HuH-7.5 (cell line): ENCODE data around the gene ARHGAP22.

Experiments used
- DNase-seq: peaks from one replicate; pipeline ENCODE4 v3.0.0; 2011; ENCODE audit warnings: low spot score

The ARHGAP22 gene

DNA sequence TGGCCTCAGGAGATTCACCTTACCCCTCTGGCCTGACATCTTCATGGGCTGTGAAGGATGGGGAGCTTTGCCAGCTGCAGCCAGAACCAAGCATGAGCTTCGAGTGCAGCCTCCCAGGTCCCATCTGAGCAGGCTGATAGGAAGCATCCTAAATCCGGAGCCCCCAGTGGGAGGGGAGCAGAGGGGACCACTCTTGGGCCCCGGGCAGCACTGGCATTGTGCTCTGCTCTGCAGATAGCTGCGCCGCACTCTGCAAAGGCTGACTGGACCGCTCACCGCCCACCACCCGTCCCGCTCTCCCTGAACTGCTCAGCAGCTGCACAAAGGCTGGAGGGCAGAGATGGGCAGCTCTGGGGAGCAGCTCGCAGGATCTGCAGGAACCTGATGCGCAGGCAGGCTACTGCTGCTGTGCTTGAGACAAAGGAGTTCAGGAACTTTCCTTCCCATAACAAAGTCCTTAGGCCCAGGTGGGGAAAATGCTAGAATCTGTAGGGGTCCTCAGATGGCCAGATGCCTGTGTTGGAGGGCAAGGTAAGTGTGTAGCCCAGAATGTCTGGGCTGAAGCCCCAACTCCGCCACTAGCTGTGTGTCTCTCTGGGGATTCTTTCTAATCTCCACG lies 51.8 kb downstream of the ARHGAP22 start:
- no peak for DNase-seq

DNA sequence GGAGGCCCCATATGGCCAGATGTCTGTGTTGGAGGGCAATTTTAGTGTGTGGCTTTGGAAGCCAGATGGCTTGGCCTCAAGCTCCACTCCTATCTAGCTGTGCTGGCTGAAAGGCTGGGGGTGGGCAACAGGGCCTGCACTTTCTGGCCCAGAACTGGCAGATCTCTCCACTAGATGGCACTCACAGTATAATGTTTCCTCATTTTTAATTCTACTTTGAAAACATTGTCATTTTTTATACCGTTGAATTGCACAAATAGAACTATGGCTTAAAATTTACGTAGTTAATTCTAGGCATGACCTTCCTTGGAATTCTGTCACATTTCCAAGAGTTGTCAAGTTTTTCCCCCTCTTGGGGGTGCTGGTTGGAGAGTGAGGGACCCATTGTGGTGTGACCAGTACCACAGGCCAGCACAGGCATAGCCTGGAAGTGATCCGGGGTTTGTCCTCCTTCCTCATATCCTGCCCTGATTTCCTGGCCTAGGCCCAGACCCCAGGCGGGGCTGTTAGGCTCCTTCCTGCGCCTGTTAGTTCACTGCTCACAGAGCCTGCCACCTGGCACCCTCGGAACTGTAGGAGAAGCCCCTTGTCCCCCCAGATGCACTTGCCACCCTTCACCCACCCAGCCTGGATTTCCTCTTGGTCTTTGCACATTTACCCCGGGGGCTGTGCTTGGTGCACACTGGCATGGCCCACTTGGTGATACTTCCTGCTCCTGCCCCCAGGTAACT lies 52.8 kb downstream of the ARHGAP22 start:
- peak; percentile 23 for DNase-seq

DNA sequence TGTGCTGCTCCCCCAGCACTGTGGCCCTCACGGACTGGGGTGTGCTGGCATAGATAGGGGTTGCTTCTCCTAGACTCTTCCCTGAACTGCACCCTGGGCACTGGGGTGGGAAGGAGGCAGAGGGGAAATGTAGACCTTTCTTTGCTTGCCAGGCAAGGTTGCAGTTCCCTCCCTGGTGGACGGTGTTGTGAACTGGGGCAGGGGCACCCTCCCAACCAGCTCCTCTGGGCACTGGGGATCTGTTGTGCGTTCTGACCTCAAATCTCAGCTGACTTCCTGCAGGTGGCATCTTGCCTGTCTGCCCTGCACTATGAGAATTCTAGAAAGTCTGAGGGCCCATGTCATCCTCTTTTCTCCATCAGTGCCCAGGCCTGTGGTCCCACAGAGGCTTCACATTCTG lies 53.9 kb downstream of the ARHGAP22 start:
- DNase-seq: no peak

DNA sequence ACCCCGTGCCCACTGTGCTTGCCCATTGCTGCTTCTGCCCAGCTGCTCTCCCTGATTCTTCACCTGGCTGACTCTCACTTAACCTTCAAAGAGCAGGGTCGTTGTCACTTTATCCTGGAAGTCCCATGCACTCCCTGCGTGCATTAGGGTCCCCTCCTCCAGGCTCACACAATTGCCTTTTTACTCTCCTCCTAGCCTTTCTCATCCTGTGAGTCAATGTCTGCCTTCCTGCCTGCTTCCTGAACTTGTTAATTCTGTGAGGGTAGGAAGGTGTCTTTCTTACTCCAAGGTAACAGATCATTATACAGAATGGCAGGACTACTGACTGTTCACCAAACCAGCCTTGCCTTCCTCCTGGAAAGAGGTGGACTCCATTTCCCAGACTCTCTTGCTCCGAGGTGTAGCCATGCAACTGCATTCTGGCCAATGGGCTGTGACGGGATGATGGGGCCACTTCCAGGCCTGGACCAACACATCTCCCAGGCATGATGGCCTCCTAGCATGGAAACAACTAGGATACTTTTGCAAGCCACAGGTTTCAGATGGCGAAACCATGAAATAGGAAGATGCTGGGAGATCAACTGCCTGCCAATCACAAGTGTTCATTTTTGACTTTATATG lies 54.7 kb downstream of the ARHGAP22 start:
- no peak for DNase-seq

DNA sequence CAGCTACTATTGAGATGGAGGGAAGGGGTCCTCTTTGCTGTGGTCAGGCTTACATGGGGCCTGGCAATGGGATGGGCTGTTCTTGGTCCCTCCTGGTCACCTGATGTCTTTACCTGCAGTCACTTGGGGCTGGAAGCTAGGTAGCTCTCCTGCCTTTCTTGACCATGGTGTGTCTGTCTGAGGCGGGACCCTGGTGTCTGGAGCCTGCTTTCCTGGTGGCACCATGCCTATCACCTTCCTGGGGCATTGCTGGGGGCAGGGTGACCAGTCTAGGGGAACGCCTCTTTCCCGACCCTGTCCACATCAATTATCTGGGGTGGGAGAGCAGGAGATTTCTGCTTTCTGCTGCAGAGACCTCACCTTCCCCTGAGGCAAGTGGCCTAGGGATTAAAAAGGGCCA lies 55.6 kb downstream of the ARHGAP22 start:
- DNase-seq: no peak

DNA sequence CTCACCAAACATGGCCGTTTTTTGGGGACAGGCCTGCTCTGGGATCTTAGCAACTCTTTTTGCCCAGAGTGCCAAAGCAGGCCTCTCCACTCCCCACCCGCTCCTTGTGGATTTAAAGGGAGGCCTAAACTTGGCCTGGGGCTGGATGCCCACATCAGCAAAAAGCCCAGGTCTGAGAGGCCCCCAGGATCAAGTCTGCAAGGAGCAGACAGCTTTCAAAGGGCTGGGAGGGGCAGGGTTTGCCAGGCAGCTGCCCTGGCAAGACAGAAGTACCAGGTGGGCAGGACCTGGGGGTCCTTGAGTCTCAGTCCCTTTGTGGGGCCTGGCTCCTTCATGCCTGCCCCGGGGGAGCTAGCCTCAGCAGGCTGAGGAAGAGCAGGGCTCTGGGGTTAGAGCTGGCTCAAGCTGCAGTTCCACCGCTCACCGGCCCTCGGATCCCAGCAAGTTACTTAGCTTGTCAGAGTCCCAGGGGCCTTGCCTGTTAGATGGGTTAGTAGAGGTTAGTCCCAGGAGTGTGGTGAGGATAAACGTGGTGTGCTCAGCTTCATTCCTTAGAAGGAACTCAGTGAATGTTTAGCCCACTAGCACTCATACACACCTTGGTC lies 56.2 kb downstream of the ARHGAP22 start:
- no peak for DNase-seq

DNA sequence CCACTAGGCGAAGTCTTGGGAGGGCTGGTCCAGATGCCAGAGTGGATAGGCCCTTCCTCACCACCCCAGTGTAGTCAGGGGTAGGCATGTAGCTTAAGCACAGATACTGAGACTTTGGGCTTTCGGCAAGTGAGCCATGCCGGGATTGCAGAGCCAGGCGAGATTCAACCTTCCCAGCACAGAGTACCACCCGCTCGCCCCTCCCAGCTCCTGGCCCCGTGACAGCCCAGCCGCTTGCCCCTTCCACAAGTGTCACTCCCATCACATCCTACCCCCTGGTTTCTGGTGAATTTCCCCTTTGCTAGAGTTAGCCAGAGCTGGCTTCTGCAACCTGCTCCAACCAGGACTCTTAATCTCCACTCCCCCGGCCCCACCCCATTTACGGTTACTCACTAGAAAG lies 56.9 kb downstream of the ARHGAP22 start:
- no peak for DNase-seq

DNA sequence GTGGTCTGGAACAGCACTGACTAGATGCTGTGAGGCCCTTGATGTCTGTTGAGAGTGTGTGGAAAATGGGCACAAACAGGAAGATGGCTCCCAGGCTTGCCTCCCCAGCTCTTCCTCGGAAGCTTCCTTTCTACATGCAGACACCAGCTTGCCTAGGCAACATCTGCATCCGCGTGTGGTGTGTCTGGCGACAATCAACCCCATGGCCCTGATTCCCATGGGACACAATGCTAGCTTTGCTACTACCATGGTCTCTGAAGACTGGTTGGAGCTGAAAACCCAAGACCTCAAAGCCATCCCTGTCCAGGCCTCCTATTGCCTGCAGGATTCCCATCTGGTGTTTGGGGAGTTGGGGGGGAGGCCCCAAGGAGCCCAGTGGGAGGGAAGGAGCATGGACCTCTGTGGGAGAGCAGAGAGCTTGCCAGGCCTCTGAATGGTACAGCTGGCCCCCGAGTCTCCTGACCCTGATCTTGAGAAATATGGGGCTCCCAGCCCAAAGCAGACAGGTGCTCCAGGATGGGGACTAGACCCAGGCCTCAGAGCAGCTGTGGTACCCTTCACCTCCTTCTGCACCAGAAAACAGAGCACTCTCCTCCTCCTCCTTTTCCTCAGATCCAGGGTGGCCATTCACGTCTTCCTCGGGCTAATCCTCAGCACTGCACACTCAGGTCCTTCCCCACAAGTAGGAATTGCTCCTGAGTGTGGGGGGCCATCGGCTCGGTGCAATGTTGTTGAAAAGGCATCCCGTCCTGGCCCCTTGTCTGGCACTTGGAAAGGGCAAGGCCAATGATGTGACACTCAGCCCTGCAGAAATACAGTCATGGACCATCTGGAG lies 57.6 kb downstream of the ARHGAP22 start:
- DNase-seq: no peak

DNA sequence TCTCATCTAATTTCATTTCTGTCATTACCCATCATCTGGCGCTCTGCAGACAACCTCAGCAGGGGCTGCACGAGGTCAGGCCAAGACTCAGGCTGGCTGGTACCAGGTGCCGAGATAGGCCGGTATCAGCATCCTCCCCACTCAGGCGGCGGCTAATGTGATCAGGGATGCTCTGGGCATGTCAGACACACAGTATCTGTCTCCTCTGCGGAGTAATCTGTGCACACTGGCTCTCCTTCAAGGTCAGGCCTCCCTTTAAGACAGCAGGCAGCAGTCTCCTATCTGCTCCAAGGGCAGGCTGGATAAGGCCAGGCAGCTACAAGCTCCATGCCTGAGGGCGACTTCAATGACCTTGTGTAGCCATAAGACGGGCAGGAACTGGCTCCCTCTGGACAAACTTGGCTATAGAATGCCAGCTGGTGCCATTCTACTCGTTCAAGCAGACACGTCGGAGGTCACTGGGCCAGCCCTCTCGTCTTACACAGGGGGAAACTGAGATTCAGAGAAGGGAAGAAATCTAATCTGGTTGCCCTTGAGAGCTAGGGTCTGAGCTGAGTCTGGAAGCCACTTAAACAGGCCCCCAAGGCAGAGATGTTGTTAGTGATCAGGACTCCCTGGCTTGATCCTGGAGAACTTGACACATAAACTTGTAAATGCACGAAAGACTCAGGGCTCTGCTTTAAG lies 59.3 kb downstream of the ARHGAP22 start:
- no peak for DNase-seq

DNA sequence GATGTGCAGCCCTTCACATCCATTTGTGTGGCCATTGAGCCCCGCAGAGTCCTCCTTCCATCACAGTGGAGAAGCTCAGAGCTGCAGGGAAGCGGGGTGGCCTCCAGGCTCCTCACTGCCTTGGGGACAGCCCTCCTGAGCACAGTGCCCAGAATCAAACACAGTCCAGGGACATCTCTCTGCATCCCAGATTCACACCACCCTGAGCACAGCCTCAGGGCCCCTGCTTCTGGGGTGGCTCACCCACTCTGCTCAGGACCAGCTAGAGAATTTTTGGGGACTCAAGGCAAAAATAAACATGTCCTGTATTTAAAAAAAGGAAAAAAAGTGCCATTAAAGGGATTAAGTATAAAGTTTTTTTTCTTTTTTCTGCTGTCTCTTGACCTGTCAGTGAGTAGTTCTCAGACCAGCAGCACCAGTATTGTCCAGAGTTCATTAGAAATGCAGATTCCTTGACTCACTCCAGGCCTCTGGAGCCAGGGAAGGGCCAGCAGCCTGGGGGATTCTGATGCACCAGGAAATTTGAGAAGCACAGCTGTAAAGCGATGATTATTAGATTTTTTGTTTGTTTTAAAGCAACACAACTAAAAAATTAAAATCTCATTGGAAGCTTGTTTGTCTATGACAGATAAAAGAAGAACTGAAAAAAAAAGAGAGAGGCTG lies 61.6 kb downstream of the ARHGAP22 start:
- DNase-seq: no peak

DNA sequence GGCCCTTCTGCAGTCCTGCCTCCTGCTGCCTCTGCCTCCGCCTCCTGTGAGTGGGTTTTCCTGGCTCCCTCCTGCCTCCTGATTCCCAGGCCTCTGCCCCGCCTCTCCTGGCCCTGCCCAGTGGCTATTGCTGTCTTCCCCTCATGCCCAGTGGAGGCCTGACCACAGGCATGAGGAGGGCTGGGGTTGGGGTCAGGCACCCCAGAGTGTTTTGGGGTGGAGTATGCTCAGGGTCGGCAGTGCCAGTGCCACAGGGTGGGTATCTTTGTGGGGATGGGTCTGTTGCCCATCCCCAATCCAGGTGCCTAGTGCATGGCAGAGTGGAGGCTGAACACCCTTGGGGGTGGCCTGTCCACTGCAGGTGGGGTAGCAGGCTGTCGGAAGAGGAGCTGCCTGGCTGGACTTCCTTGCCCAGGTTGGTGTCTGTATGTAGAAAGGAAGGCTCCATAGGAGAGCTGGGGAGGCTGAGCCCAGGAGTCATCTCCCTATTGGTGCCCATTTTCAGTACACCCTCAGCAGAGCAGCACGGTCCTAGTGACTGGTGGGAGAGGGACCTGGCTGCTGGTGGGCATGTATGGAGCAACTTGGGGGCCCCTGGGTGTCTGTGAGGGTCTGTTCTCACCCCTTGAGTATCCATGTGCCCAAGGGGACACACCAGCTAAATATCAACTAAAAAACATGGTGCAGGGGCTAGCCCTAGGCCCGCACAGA lies 62.2 kb downstream of the ARHGAP22 start:
- no peak for DNase-seq

DNA sequence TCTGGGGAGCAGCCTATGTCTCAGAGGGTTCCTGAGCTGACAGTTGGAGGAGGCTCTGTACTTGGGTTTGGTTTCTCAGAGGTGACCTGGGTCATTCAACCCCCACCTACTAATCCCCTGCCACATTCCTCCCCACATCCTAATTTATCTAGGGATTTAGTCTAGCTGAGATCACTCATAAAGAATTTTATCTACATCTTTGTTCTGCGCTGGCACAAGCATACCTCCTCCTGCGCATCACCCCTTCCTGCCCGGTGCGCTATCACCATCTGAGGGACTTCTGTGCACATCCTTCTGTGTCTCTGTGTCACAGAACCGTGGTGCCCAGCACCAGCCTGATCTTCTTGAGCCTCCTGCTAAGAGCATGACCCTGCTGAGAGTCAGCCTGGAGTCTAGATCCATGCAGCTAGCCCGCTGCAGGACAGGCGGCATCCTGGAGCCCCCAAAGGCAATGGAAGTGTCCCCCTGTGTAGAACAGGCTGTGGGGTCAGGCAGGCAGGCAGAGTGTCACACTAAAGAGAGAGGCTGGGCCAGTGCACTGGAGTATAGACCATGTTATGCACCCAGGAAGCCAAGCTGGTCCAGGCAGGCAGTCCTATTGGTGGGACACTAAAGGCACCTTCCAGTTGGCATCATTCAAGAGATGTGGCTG lies 63.6 kb downstream of the ARHGAP22 start:
- DNase-seq: no peak

DNA sequence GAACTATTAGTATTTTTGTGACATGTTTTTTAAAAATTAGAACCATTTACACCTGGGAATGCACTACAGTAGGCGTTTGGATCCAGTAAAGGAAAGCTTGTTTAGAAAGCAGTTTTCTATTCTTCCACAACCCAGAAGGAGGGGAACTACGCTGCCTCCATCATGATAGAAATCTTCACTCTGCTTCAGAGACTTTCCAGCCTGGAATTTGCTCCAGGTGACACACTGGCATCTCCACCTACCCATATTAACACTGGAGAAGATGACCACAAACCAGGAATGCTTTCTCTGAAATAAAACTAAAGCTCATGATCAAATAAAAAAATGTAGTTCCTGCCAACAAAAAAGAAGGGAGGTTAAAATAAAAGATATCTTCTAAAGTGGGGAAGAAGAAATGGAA lies 66.3 kb downstream of the ARHGAP22 start:
- no peak for DNase-seq

DNA sequence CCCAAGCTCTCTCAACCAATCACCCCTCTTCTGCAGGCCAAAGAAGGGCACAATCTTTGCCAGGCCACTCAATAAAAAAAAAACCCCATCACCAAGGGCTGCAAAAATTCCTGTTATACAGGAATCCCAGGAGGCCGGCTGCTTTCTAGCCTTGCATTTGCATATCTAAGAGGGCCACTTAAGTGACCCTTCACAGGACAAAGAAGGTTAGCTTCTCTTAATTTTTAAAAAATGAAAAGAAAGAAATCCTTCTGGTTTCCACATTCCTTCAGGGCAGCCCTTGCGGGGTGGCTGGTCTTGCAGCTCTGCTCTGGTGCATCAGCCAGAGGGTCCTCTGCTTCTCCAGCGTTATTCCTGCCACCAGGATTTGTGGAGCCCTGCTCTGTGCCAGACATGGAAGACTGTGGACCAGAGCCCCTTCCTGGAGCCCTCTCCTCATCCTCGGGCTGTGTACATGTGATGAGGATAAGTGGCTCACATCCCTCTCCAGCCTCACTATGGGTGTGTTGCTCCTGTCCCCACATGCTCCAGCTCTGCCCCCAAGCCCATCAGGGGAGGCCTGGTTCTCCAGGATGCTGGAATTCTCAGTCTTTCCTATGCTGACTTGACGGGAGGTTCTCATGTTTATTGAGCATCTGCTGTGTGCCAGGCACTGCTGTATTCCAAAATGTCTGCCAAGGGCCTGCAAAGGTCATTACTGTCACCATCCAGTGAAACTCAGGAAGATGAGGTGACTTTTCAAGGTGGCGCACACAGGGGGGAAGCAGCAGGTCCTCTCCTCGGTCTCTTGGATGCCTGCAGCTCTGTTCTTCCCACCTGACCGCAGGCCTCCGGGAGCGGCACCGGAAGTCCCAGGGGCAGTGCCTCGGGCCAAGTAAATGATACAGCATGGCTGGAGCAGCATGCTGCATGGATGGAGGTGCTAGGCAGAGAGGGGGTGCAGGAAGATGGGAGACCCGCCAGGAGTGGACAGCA lies 67.7 kb downstream of the ARHGAP22 start:
- DNase-seq: no peak

DNA sequence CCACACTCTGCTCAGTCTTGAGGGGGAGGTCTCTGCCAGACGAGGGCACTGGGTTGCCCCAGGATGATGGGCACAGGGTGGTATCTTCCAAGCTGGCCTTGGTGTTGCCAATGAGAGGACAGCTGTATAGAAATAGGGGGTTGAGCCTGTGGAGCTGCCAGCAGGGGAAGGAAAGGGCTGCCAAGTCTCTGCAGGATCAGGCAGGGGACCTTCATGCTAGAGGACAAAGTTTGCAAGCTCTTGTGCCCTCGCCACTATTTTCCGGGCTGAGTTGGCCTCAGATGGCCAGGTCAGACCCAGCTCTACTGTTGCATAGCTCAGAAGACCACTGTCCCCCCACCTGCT lies 68.7 kb downstream of the ARHGAP22 start:
- no peak for DNase-seq

DNA sequence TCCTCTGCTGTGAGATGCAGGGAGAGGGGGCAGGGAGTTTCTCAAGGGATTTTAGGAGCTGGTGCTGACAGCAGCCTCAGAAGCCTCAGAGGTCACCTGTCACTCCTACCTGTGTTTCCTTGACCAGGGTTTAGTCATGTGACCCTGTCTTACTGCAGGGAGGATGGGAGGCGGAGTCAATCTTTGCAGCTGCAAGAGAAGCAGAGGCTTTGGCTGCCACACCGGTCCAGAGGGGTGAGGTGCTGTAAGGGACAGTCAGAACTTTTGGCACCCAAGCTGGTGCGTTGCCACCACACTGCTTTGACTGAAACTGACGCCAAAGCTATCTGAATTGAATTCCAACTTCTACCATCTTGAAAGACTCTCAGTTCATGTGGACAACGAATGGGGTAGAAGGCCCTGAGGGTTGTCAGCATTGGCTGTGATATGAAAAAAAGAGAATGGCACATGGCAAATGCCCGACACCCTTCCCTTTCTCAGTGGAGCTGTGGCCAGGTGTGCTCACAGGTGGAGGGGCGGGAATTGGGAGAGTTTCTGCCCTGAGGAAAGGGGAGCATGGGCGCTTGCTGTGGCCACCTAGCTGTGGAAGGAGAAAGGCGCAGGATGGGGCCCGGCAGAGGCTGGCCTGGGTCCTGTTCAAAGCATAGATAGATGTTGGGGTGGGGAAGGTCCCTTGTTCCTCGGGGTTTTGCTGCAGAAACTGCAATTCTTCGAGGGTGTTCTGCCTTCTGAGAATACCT lies 69.3 kb downstream of the ARHGAP22 start:
- DNase-seq: no peak

DNA sequence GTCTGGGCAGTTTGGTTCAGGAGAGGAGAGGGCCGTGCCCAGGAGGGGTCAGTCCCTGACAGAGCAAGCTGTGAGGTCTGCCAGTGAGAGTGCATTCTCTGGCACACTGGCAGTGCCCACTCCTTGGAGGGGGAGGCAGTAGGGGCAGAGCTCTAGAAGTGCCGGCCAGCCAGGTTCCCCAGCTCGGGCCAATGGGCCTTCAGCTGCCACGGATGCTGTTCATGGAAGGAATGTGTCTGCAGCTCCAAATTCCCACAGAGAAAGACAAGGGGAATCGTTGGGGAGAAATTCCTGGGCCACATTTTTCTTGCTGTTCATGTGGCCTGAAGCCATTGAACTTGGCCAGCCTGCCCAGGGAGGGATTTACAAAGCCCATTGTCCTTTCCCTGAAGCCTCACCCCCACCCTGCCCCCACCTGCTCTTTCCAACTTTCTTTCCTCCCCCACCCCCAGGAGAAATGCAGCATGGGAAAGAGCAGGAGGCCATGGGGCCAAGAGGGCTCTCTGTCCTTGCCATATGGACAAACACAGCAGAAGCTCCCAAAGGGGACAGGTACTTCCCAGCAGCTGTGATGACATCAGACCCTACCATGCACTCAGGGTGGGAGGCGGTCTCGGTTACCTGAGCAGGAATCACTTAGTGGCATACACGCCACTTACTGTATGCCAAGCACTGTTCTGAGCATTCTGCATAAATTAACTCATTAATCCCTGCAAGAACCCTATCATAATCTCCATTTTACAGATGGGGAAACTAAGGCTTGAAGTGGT lies 70.7 kb downstream of the ARHGAP22 start:
- DNase-seq: no peak
